ENCODE measurements around the gene C17orf50.

Gene C17orf50

GRCh38 chr17:35812456-35812855, 51.8 kb downstream of the C17orf50 start:
- ATAC-seq (ENCODE audit: low read depth): no peak
- no peaks in the 10 kb centered on the region for H3K9me3 ChIP-seq (ENCODE audit: severe bottlenecking)
- no peaks in the 10 kb centered on the region for H3K27me3 ChIP-seq (ENCODE audit: insufficient read depth, poor library complexity, severe bottlenecking)
- DNase-seq (ENCODE audit: low spot score): no peak
- peaks cover 73% of the 10 kb centered on the region for H3K36me3 ChIP-seq (ENCODE audit: low read depth)
- H3K4me3 ChIP-seq (ENCODE audit: severe bottlenecking): no peak overlapping the region
- peaks cover 24% of the 10 kb centered on the region for H3K4me1 ChIP-seq (ENCODE audit: insufficient read depth, poor library complexity, severe bottlenecking)
- no peak overlapping the region for H3K27ac ChIP-seq (ENCODE audit: poor library complexity, severe bottlenecking)
- no peak for TF ChIP-seq CTCF (IDR thresholded peaks at IDR 0.05; ENCODE audit: poor library complexity, severe bottlenecking)
